Osteocyte (in vitro differentiated cells): ENCODE measurements around the gene IL17A. TPM values are rescaled to one million over a fixed set of nuclear protein-coding genes. Genes with fewer than 3 reads are reported as not detected.
"Not testable (repeated sequence)": the region's sequence is repeated elsewhere in the genome, so short reads cannot be mapped to it uniquely, and the experiment has no call there.

Experiments used
- DNase-seq: peaks from one replicate; pipeline ENCODE4 v3.0.0; 2021; ENCODE audit warnings: mixed read lengths; ENCODE audit not compliant: unreplicated experiment; ENCODE audit errors: extremely low spot score
- H3K27ac Mint-ChIP-seq: one replicate; pipeline ENCODE4 v1.8.0; 2021; ENCODE audit warnings: mild to moderate bottlenecking, mixed read lengths; ENCODE audit not compliant: unreplicated experiment
- H3K27me3 Mint-ChIP-seq: one replicate; pipeline ENCODE4 v1.8.0; 2021; ENCODE audit warnings: mixed read lengths; ENCODE audit not compliant: unreplicated experiment
- H3K36me3 Mint-ChIP-seq: one replicate; pipeline ENCODE4 v1.8.0; 2021; ENCODE audit warnings: mixed read lengths; ENCODE audit not compliant: unreplicated experiment
- H3K4me1 Mint-ChIP-seq: one replicate; pipeline ENCODE4 v1.8.0; 2021; ENCODE audit warnings: mixed read lengths; ENCODE audit not compliant: unreplicated experiment
- H3K4me3 Mint-ChIP-seq: one replicate; pipeline ENCODE4 v1.8.0; 2021; ENCODE audit warnings: mild to moderate bottlenecking, moderate library complexity, mixed read lengths; ENCODE audit not compliant: unreplicated experiment
- H3K9me3 Mint-ChIP-seq: one replicate; pipeline ENCODE4 v1.8.0; 2021; ENCODE audit warnings: mixed read lengths; ENCODE audit not compliant: unreplicated experiment
- CTCF ChIP-seq: fragments of 200-600 bp; sonication (generic); IDR thresholded peaks from 2 replicates; pipeline ENCODE4 v1.5.0; 2021; ENCODE audit warnings: antibody characterized with exemption, mild to moderate bottlenecking, moderate library complexity
- total RNA-seq: library from RNA; stranded (reverse); gene quantifications from 2 replicates; pipeline ENCODE4 v1.2.1, GENCODE V29; 2021

IL17A gene
- total RNA-seq, 1 donor from 2014 or later, result not detected

- Mint-ChIP-seq H3K27me3 (peaks cover 17% of the 10 kb centered on the region), H3K36me3 (no peaks in the 10 kb centered on the region), H3K4me1 (no peaks in the 10 kb centered on the region), H3K27ac (no peak overlapping the region), H3K4me3 (no peak overlapping the region), H3K9me3 (no peaks in the 10 kb centered on the region)
- no peak for DNase-seq
- TF ChIP-seq CTCF, result no peak
Observed at GRCh38 chr6:52189974-52190373, 3.8 kb downstream of the IL17A start.

- H3K36me3 Mint-ChIP-seq, result no peaks in the 10 kb centered on the region
Observed at GRCh38 chr6:52190409-52190808, 4.2 kb downstream of the IL17A start.

DNA sequence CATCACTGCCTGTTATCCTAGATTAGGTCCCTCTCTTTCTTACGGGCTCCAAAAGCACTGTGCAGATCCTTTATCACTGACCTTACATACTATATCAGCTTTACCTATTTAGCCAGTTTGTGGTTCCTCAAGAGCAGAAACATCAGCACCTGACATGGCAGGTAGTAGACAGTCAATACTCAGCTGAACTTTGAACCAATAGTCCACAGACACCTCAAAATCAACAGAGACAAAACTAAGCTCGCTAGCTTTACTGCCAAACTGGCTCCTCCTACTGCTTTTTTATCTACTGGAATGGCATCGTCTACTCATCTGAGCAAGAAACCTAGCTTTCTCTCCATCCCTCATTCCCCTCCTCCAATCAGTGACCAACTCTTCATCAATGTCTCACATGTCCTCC lies 5.6 kb downstream of the IL17A start:
- Mint-ChIP-seq H3K9me3 (no peaks in the 10 kb centered on the region), H3K27ac (no peak overlapping the region), H3K4me1 (no peaks in the 10 kb centered on the region), H3K27me3 (peaks cover 15% of the 10 kb centered on the region), H3K4me3 (no peak overlapping the region), H3K36me3 (no peaks in the 10 kb centered on the region)
- DNase-seq, result no peak
- no peak for TF ChIP-seq CTCF

More at GRCh38 chr6:52190409-52190808, 4.2 kb downstream of the IL17A start:
- Mint-ChIP-seq H3K4me3 (no peak overlapping the region), H3K4me1 (no peaks in the 10 kb centered on the region), H3K27me3 (peaks cover 17% of the 10 kb centered on the region), H3K9me3 (no peaks in the 10 kb centered on the region), H3K27ac (no peak overlapping the region)
- DNase-seq, result no peak
- no peak for TF ChIP-seq CTCF

GRCh38 chr6:52195886-52196285 lies 9.7 kb downstream of the IL17A start:
- H3K27me3 Mint-ChIP-seq, result peaks cover 3% of the 10 kb centered on the region
- H3K9me3 Mint-ChIP-seq, result peaks cover 19% of the 10 kb centered on the region
- TF ChIP-seq CTCF, result no peak
- no peak for DNase-seq
- H3K36me3 Mint-ChIP-seq, result peaks cover 3% of the 10 kb centered on the region
- no peak overlapping the region for H3K4me3 Mint-ChIP-seq
- H3K4me1 Mint-ChIP-seq, result no peaks in the 10 kb centered on the region
- no peak overlapping the region for H3K27ac Mint-ChIP-seq

DNA sequence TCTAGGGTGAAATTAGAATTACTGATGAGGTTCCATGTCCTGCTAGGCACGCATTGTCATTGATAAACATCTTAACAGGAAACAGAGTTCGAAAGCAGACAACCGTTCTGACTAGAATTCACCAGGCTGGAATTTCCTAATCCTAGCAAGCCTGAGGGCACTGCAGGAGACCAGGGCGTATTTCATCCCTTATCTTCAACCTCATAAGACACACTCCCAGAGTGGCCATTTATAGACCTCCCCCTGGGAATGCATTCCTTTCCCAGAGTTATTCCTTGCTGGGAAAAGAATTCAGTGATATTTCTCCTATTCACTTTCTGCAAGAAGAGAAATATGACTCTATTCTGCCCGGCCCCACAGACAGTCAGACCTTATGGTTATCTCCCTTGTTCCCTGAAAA lies 13.9 kb downstream of the IL17A start:
- not testable (repeated sequence) for H3K4me1 Mint-ChIP-seq

DNA sequence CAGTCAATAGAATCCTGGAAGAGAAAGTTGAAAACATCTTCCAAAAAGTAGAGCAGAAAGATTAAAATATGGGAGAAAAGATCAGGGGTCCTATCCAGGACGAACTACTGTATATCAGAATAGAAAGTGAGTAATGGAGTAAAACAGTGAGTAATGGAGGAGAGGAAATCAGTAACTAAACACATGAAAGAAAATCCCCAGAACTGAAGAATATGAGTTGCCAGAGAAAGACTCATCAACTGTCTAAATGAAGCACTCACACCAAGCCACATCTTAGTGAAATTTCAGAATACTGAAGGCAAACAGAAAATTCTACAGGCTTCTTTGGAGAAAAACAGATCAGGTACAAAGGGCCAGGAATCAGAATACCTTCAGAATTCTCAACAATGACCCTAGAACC lies 14.9 kb downstream of the IL17A start:
- DNase-seq, result no peak
- Mint-ChIP-seq H3K36me3 (peaks cover 3% of the 10 kb centered on the region), H3K9me3 (peaks cover 23% of the 10 kb centered on the region), H3K4me3 (no peak overlapping the region), H3K4me1 (no peaks in the 10 kb centered on the region), H3K27ac (no peak overlapping the region), H3K27me3 (no peaks in the 10 kb centered on the region)
- no peak for TF ChIP-seq CTCF

More for the DNA sequence above, 13.9 kb downstream of the IL17A start:
- not testable (repeated sequence) for H3K27ac Mint-ChIP-seq, H3K27me3 Mint-ChIP-seq, H3K4me3 Mint-ChIP-seq, H3K36me3 Mint-ChIP-seq, DNase-seq
- H3K9me3 Mint-ChIP-seq, result peaks cover 23% of the 10 kb centered on the region
